ENCODE results near the gene ADD1.

ADD1 gene

DNA sequence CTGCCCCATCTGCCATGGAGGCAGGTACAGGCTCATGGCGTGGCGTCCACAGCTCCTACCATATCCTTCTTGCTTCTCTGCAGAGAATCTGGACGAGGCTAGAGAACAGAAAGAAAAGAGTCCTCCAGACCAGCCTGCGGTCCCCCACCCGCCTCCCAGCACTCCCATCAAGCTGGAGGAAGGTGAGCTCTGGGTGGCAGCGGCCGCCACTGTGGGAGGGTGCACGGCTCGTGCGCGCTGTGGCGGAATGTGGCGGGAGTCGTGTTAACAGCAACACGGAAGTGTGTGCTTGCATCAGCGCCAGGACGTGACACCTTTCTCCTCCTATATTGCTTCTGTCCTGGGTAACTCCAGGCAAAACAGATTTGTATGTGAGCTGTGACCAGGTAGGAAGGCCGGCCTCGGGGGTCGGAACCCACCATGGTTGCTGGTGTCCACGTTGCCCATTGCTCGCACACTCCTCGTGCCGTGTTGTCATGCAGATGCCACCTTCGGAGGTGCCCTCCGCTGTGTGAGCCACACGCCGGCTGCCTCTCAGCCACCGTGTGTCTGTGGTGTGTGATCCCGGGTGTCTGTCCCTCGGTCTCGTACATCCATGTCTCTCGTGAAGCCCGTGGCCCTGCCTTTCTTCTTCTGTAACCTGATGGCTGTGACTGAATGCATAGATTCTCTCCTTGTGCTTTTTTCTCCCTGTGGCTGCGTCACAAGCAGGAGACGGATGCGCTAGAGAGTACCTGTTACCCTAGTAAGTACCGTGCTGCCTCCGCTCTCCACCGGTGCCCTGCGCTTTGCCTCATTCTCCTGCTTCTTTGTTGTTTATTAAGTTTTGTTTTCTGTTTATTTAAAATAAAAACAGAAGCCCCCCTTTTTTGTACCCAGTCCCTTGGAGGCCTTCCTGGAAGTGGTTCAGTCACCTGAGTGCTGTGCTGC, 82.6 kb downstream of the ADD1 start:
- no peak for DNase-seq

DNA sequence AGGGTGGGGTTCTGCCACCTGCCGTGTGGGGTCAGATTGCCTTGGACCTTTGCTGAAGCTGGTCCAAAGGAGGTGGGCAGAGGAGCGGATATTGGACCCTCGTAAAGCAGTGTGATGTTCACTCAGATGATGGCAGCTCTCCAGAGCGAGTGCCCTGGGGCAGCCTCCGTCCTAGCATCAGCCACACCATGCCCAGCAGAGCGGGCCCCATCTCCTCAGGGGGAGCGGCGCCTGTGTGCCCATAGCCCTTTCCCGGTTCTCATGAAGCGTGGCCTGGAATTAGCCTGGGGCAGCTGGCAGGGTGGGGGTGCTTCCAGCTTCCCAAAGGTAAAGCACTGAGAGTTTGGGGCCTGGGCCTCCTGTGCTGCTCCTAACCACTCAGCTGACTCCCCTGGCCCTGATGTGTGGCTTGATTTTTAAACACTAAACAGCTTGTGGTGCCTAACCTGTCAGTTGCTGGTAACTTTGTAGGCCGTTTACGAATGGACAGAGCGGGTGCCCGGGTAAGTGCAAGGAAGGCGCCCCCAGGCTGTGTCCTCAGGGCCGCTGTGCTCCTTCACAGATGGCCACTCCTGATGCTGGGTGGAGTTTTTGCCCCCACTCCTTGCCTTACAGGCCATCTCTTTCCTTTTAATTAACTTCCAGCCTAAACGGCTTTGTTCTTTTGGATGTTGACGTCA, 83.5 kb downstream of the ADD1 start:
- DNase-seq, result no peak

DNA sequence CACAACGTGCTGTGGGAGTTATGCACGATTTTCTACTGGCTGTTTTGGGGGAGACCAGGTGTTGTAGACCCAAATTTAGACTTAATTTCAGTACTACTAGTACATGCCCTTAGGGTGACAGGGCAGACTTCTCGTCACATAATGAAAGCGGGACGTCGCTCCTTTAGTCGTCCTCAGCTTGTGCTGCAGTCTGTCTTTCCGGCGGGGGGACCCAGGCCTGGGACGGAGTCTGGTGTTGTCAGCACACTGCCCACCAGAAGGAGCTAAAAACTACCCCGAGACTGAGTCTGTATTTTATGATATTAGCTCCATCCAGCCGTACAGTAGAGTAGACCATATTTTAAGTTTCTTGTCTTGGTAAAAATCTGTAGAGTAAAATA, 84.0 kb downstream of the ADD1 start:
- DNase-seq, result no peak

DNA sequence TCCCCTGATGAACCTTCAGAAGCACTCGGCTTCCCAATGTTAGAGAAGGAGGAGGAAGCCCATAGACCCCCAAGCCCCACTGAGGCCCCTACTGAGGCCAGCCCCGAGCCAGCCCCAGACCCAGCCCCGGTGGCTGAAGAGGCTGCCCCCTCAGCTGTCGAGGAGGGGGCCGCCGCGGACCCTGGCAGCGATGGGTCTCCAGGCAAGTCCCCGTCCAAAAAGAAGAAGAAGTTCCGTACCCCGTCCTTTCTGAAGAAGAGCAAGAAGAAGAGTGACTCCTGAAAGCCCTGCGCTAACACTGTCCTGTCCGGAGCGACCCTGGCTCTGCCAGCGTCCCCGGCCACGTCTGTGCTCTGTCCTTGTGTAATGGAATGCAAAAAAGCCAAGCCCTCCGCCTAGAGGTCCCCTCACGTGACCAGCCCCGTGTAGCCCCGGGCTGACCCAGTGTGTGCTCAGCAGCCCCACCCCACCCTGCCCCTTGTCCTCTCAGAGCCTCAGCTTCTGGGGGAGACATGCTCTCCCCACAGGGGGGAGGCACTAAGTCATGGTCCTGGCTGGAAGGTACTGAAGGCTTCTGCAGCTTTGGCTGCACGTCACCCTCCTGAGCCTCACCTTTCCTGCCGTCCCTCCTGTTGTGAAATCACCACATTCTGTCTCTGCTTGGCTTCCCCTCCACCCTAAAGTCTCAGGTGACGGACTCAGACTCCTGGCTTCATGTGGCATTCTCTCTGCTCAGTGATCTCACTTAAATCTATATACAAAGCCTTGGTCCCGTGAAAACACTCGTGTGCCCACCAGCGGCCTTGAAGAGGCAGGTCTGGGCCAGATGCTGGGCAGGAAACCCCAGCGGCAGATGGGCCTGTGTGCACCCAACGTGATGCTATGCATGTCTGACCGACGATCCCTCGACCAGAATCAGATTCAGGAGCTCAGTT, 84.9 kb downstream of the ADD1 start:
- no peak for DNase-seq

DNA sequence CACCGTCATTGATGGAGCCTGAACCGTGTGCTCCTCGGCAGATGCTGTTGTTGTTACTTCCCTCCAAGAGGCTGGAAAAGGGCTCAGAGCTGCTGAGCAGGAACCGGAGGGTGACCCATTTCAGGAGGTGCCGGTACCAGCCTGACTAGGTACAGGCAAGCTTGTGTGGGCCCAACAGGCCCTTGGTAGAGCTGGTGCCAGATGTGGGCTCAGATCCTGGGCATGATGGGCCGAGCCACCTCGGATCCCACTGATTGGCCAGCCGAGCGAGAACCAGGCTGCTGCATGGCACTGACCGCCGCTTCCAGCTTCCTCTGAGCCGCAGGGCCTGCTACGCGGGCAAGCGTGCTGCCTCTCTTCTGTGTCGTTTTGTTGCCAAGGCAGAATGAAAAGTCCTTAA, 85.8 kb downstream of the ADD1 start:
- no peak for DNase-seq

DNA sequence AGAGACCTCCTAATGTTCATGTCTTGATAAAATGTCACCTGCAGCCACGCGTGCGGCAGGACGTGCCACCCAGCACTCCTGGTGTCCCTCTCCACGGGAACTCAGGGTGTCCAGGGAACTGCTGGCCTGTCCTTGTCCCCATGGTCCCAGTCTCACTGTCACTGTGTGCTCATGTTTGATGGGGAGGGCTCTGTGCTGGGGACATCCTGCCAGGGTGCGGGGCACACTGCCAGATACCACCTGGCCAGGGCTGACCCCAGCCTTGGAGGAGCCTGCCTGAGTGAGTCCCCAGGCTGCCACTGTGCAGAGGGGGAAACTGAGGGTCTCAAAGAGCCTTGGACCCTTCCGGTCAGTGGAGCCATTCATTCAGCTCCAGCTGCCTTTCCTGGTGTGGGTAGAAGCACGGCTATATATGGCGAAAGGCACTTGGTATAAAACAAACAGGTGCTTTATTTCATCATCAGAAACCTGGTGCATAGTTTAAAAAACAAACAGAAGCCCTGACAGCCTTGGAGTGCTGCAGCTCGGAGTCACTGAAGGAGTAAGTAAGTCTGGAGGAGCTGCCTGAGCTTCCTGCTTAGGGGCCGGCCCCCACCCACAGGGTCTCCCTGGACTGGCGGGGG, 86.6 kb downstream of the ADD1 start:
- DNase-seq, result no peak

GRCh38 chr4:2930758-2931511, 87.3 kb downstream of the ADD1 start:
- no peak for DNase-seq

DNA sequence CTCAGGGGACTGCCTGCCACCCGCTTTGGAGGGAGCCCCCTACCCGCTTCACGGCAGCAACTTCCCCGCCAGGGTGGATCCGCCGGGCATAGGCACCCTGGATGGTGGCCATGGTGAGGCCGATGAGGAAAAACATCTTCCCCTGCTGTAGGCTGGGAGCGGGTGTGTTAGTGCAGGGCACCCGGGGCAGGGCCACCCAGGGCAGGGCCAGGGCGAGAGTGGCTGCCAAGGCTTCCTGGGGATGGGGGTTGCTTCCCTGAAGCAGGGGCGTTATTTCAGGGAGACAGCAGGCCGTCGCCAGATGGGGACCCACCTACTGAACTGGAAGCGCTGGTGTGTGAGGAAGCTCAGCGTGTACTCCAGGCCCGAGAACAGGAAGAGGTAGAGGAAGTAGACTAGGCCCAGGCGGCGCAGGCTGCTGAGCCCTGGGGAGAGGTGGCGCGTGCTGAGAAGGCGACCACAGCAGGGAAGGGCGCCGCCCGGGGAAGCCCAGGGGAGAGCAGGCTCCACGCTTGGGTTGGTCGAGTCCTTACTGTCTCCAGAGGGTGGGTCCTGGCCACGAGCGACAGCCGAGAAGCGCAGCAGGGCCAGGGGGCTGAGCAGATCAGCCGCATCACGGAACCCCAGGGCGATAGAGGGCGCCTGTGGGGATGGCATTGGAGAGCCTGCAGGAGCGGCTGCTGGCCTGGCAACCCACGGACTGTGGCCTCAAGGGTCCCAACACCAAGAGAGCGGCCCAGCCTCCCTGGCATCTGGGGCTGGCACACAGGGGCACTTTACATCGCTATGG, 88.1 kb downstream of the ADD1 start:
- DNase-seq, result no peak

DNA sequence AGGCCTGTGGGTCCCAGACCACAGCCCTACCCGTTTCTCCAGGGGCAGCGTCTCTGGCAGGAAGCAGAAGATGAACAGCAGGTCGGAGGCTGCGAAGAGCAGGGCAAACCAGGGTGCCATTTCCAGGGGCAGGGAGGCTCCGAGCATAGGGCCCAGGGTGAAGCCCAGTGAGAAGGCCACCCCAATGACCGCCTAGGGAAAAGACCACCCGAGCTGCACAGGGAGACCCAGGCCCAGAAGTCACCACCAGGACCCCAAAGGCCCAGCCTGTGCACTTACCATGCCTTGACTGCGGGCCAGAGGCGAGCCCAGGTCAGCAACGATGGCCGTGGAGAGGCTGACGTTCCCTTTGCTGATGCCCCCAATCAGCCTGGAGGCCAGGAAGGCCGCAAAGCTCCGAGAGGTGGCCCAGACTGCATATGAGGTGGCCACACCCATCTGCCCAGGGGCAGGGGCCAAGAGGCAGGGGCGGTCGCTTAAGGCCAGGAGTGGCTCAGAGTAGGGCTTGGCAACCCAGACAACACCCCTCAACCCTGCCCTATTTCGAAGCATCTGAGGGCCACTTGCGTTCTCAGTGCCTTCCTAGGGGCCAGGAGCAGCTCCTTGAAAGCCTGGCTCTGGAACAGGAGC, 88.8 kb downstream of the ADD1 start:
- DNase-seq, result no peak

GRCh38 chr4:2932951-2933565, 89.4 kb downstream of the ADD1 start:
- DNase-seq, result no peak

GRCh38 chr4:2933566-2934076, 90.0 kb downstream of the ADD1 start:
- no peak for DNase-seq

DNA sequence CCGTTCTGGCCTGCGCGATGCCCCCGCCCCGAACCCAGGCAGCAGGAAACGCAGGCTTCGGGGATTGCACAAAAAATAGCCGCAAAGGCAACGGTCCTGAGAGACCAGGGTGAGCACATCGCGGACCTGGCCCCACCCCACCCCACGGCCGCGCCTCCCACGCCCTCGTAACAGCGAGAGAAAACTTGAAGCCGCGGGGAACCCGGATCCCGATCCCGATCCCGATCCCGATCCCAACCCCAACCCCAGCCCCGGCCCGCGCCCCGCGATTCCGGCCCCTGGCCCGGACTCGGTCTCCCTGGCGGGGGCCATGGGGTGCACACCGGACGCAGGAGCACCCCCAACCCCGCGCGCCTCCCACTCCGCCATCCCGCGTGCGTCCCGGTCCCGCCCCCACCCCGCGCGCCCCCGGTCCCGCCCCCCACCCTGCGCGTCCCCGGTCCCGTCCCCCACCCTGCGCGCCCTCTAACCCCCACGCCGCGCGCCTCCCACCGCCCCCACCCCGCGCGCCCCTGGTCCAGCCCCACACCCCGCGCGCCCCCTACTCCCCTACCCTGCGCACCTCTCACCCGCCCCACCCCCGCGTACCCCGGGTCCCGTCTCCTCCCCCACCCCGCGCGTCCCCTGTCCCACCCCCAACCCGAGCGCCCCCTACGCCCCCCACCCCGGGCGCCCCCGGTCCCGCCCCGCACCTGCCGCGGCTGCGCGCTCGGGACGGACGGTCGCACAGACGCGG, 90.6 kb downstream of the ADD1 start:
- DNase-seq, result no peak

DNA sequence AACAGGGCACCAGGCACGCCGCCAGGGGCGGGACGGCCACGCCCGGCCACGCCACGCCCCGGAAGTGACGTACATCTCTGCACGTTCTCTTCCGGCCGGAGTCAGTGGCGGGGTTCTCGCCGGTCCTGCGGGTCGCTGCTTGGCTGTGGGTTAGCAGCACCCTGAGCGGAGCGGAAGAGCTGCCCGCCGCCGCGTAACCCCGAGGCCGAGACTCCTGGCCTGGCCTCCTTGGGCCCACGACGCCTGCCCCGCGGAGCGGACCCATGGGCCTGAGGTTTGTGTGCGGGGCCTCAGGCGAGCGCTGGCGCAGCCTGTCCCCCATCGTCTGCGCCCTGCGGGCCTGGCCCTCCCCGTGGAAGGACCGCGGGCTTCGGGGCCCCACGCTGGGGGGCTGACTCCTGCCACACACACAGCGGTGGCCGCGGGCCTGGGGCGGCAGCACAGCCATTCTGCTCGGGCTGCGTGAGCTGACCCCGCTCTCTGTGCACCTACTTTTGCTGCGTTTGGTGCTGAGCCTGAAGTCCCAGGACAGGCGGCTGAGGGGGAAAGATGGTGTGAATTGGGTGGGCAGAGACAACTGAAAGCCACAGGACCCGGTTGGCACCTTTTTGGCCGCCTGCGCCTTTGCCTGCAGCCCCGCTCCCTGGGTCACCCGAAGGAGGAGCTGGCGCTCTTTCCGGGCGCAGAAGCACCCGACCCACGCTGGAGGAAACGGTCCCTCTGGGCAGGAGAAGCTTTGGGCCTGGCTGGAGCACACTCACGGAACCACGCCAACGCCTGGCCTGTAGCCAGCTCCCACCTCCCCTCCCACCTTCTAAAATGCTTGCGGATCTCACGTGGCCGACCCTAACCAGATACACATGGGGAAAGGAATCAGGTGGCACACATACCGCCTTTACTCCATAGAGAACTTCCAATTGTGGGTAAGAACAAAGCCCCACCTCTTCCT, 91.4 kb downstream of the ADD1 start:
- DNase-seq, result no peak

- no peak for DNase-seq
Observed at GRCh38 chr4:2935762-2936743, 92.4 kb downstream of the ADD1 start.

DNA sequence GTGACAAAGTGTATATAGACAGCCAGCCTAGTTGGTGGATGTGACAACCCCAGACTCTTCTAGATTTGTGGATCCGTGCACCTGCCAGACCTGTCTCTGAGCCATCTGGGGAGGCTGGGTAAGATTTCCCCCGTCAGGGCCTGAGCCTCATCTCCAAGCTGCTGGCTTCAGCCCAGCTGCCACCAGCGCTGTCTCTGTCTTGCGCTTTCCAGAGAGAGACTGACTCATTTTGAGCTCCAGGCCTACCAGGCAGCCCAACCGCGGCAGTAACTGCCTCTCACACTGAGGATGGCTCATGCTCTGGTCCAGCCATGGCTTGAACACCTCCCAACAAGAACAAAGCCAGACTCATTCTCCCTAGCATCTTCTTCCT, 93.1 kb downstream of the ADD1 start:
- DNase-seq, result no peak

- DNase-seq, result no peak
Observed at GRCh38 chr4:2937146-2937857, 93.7 kb downstream of the ADD1 start.

All from SHP77 treated with DMSO at 0.1 percent for 48 hours (cell line).